ENCODE measurements around the gene TIAM2.

Gene TIAM2

GRCh38 chr6:155061381-155061780 is 66.3 kb downstream of the TIAM2 start:
- H3K4me3 ChIP-seq (ENCODE audit: low read depth, low read length), result no peak overlapping the region
- TF ChIP-seq CTCF (IDR thresholded peaks at IDR 0.05; ENCODE audit: low read depth, low read length), result no peak

- TF ChIP-seq CTCF (IDR thresholded peaks at IDR 0.05; ENCODE audit: low read depth, low read length), result no peak
Observed at GRCh38 chr6:155062866-155063341, 67.8 kb downstream of the TIAM2 start.

GRCh38 chr6:155064303-155064702 is 69.2 kb downstream of the TIAM2 start:
- H3K4me3 ChIP-seq (ENCODE audit: low read depth, low read length), result no peak overlapping the region
- no peak for TF ChIP-seq CTCF (IDR thresholded peaks at IDR 0.05; ENCODE audit: low read depth, low read length)

More at GRCh38 chr6:155062866-155063341, 67.8 kb downstream of the TIAM2 start:
- H3K4me3 ChIP-seq (ENCODE audit: low read depth, low read length), result no peak overlapping the region

- TF ChIP-seq CTCF (IDR thresholded peaks at IDR 0.05; ENCODE audit: low read depth, low read length), result no peak
- no peak overlapping the region for H3K4me3 ChIP-seq (ENCODE audit: low read depth, low read length)
Observed at GRCh38 chr6:155066361-155066760, 71.2 kb downstream of the TIAM2 start.

GRCh38 chr6:155066921-155067680 is 72.0 kb downstream of the TIAM2 start:
- no peak overlapping the region for H3K4me3 ChIP-seq (ENCODE audit: low read depth, low read length)
- TF ChIP-seq CTCF (IDR thresholded peaks at IDR 0.05; ENCODE audit: low read depth, low read length), result no peak

- TF ChIP-seq CTCF (IDR thresholded peaks at IDR 0.05; ENCODE audit: low read depth, low read length), result no peak
- no peak overlapping the region for H3K4me3 ChIP-seq (ENCODE audit: low read depth, low read length)
Observed at GRCh38 chr6:155067956-155068615, 73.0 kb downstream of the TIAM2 start.

- TF ChIP-seq CTCF (IDR thresholded peaks at IDR 0.05; ENCODE audit: low read depth, low read length), result no peak
Observed at GRCh38 chr6:155069543-155069942, 74.4 kb downstream of the TIAM2 start.

More at GRCh38 chr6:155069543-155069942, 74.4 kb downstream of the TIAM2 start:
- no peak overlapping the region for H3K4me3 ChIP-seq (ENCODE audit: low read depth, low read length)

Data from WI38 (cell line).